HG02870 (cell line): ENCODE data around the gene COPZ1.
"Not testable (repeated sequence)": the region's sequence is repeated elsewhere in the genome, so short reads cannot be mapped to it uniquely, and the experiment has no call there.

Source experiments
- ATAC-seq: cut with Tn5 transposase; IDR thresholded peaks from one replicate; pipeline ENCODE4 v1.9.1; 2021; ENCODE audit warnings: mild to moderate bottlenecking, moderate library complexity; ENCODE audit not compliant: unreplicated experiment

COPZ1 gene

GRCh38 chr12:54294152-54294952, 30.6 kb upstream of the COPZ1 start:
- ATAC-seq = no peak

GRCh38 chr12:54294953-54295566, 29.9 kb upstream of the COPZ1 start:
- ATAC-seq = no peak

- no peak for ATAC-seq
Observed at GRCh38 chr12:54296393-54297099, 28.4 kb upstream of the COPZ1 start.

- ATAC-seq = no peak
Observed at GRCh38 chr12:54298904-54299303, 26.0 kb upstream of the COPZ1 start.

GRCh38 chr12:54299515-54300224, 25.3 kb upstream of the COPZ1 start:
- ATAC-seq = no peak

- ATAC-seq = no peak
Observed at GRCh38 chr12:54300225-54300731, 24.7 kb upstream of the COPZ1 start.

GRCh38 chr12:54300732-54301427, 24.1 kb upstream of the COPZ1 start, which contains the start of gene NFE2:
Gene NFE2 (minus strand): TSS chr12:54301015. CDS start chr12:54295248, 5,767 bp downstream.
- no peak for ATAC-seq

- ATAC-seq = no peak
Observed at GRCh38 chr12:54301428-54302048, 23.4 kb upstream of the COPZ1 start.

GRCh38 chr12:54303640-54304039, 21.3 kb upstream of the COPZ1 start:
- no peak for ATAC-seq

GRCh38 chr12:54304187-54304810, 20.6 kb upstream of the COPZ1 start:
- no peak for ATAC-seq

GRCh38 chr12:54306925-54307741, 17.8 kb upstream of the COPZ1 start:
- no peak for ATAC-seq

GRCh38 chr12:54311051-54311450, 13.9 kb upstream of the COPZ1 start:
- no peak for ATAC-seq

GRCh38 chr12:54312309-54312708, 12.6 kb upstream of the COPZ1 start:
- not testable (repeated sequence) for ATAC-seq

GRCh38 chr12:54321363-54321762, 3.6 kb upstream of the COPZ1 start:
- no peak for ATAC-seq

- not testable (repeated sequence) for ATAC-seq
Observed at GRCh38 chr12:54325442-54326109, 645 bp downstream of the COPZ1 start.

- no peak for ATAC-seq
Observed at GRCh38 chr12:54328595-54329337, 3.8 kb downstream of the COPZ1 start.

GRCh38 chr12:54329759-54330158, 4.8 kb downstream of the COPZ1 start:
- ATAC-seq = no peak
